ENCODE results near the gene BFSP2. TPM values are rescaled to one million over a fixed set of nuclear protein-coding genes. Genes with fewer than 3 reads are reported as not detected.

BFSP2 gene
- total and polyA plus RNA-seq, 2 donors (not counting 3 experiments of a cell fraction or from before 2014, with no cell fraction given): not detected

- no peak overlapping the region for H3K4me3 ChIP-seq (replicated peaks in 1 of 3; ENCODE audit: insufficient read depth in 1 of 3, low read depth in 1 of 3, low read length in 3 of 3)
- no peaks in the 10 kb centered on the region for H3K79me2 ChIP-seq (ENCODE audit: control insufficient read depth, insufficient read depth, low read length)
- H4K20me1 ChIP-seq (replicated peaks; ENCODE audit: control insufficient read depth, extremely low read depth, insufficient read depth, low read length): no peaks in the 10 kb centered on the region
- no peak overlapping the region for H3K4me2 ChIP-seq (ENCODE audit: insufficient read depth, low read length)
- peaks cover 0 to 2% of the 10 kb centered on the region in 2 experiments for H3K27me3 ChIP-seq (ENCODE audit: control insufficient read depth in 2 of 2, insufficient read depth in 2 of 2, low read length in 2 of 2)
- BruUV-seq (replicated peaks): no TSS peak
- no peaks in the 10 kb centered on the region for H3K9me3 ChIP-seq (replicated peaks; ENCODE audit: control insufficient read depth, insufficient read depth, low read length)
- POLR2A ChIA-PET: no interaction called here
- dilution Hi-C loops (cut with MboI; ENCODE audit: extremely low pct_ligation_motif_present, low sequenced_read_pairs): no loop called here
- no peak overlapping the region for H3K27ac ChIP-seq (ENCODE audit: insufficient read depth, low read depth, low read length)
- CTCF ChIA-PET: interaction anchor here (1.4 to 2.7 kb wide), 2 partner anchors 10 to 13 kb away, joined by 3 to 8 read pairs; no protein-coding TSS in a partner anchor
- no peaks in the 10 kb centered on the region for H3K36me3 ChIP-seq (ENCODE audit: control insufficient read depth in 2 of 2, extremely low read depth in 1 of 2, insufficient read depth in 2 of 2, low read length in 2 of 2)
- no peak overlapping the region for H3K9ac ChIP-seq (replicated peaks; ENCODE audit: extremely low read depth, insufficient read depth, low read length)
- intact Hi-C loops (cut with micrococcal nuclease): no loop called here
- no peak overlapping the region for H2AFZ ChIP-seq (ENCODE audit: low read depth, low read length)
- no peak for TF ChIP-seq MYC (IDR thresholded peaks at IDR 0.05; ENCODE audit: low read depth, low read length)
- TF ChIP-seq POLR2A (IDR thresholded peaks at IDR 0.05; ENCODE audit: low read depth, low read length): no peak
- no peak for TF ChIP-seq JUN (IDR thresholded peaks at IDR 0.05; ENCODE audit: borderline replicate concordance, insufficient read depth, insufficient read length, low read depth)
- TF ChIP-seq POLR2AphosphoS5 (IDR thresholded peaks at IDR 0.05; ENCODE audit: insufficient read depth, low read depth, low read length): no peak
- no peak for TF ChIP-seq GATA2 (IDR thresholded peaks at IDR 0.05; ENCODE audit: insufficient read depth, insufficient read length, low read depth, low read length)
- no peak for TF ChIP-seq FOS (IDR thresholded peaks at IDR 0.05; ENCODE audit: borderline replicate concordance, insufficient read depth, low read length)
- TF ChIP-seq EZH2 (IDR thresholded peaks at IDR 0.05; ENCODE audit: borderline replicate concordance, low read depth, low read length, severe bottlenecking): no peak
- no peak for TF ChIP-seq CTCF (IDR thresholded peaks at IDR 0.05; ENCODE audit: extremely low read depth in 1 of 2, insufficient read depth in 1 of 2, low read depth in 1 of 2, low read length in 2 of 2)
- TF ChIP-seq MAX (IDR thresholded peaks at IDR 0.05; ENCODE audit: insufficient read depth, insufficient read length): no peak
- H3K4me1 ChIP-seq (ENCODE audit: control insufficient read depth, extremely low read depth, insufficient read depth, low read length): no peaks in the 10 kb centered on the region
- no peak for FAIRE-seq
- no peaks in the 10 kb centered on the region for H3K9me1 ChIP-seq (replicated peaks; ENCODE audit: control insufficient read depth, extremely low read depth, insufficient read depth, low read length)
- no peak for DNase-seq (ENCODE audit: low read depth, low spot score)
Observed at GRCh38 chr3:133478624-133479023, 78.8 kb downstream of the BFSP2 start.
